ENCODE results near the gene PGBD5. TPM values are rescaled to one million over a fixed set of nuclear protein-coding genes. Genes with fewer than 3 reads are reported as not detected.

PGBD5 gene
- polyA plus RNA-seq, 1 of the 3 experiments (the other 2 are of a cell fraction), result 0.15 TPM

DNA sequence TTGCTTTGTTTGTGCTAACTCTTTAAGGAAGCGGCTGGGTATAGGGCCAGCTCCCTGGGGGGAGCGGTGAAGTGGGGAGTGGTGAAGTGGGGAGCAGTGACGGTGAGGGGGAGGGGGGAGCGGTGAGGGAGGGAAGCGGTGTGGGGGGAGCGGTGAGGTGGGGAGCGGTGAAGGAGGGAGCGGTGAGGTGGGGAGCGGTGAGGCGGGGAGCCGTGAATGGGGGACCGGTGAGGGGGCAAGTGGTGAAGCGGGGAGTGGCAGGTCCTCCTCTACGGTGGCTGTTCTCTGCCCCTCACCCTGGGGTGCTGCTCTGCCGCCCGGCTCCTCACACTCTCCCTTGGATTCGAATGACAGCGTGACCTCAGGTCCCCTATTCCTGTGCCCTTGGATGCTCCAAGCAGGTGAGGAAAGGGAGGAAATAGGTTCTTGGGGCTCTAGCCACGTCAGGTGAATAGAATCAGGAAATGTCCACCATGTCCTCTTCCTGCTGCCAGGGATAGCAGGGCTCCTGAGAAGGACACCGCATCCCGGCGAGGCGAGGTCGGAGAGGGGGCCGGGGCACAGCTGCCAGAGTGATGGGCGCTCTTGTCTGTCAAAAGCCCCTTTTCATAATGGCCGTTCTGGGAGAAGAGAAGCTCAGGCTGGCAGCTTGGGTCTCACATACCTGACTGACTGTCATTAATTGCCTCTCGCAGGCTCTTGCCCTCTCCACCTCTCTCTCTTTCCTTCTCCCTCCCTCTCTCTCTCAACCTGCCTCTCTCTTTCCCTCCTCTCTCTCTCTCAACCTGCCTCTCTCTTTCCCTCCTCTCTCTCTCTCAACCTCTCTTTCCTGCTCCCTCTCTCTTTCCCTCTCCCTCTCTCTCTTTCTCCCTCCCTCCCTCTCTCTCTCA lies 134.2 kb downstream of the PGBD5 start:
- no peak overlapping the region for H3K4me2 ChIP-seq
- 86% methylated on average over 28 of the region's 28 CpGs for whole genome bisulfite sequencing (ENCODE audit: low lambda C conversion rate)
- no peaks in the 10 kb centered on the region for H4K20me1 ChIP-seq (ENCODE audit: insufficient read depth)
- ChIA-PET POLR2A (no interaction called here), CTCF (interaction anchor here (1.2 kb wide), 1 partner anchor 16 kb away, joined by 3 read pairs; no protein-coding TSS in a partner anchor)
- no peaks in the 10 kb centered on the region for H3K79me2 ChIP-seq (ENCODE audit: insufficient read depth)
- no peaks in the 10 kb centered on the region for H3K27me3 ChIP-seq (ENCODE audit: insufficient read depth)
- H2AFZ ChIP-seq (ENCODE audit: low read depth), result no peak overlapping the region
- H3F3A ChIP-seq (replicated peaks; ENCODE audit: insufficient read depth), result no peaks in the 10 kb centered on the region
- no peaks in the 10 kb centered on the region for H3K36me3 ChIP-seq (replicated peaks in 1 of 2; ENCODE audit: control insufficient read depth in 1 of 2, insufficient read depth in 2 of 2, low read length in 1 of 2)
- no peak overlapping the region for H3K9ac ChIP-seq
- no peaks in the 10 kb centered on the region for H3K9me2 ChIP-seq
- TF ChIP-seq ELF1 (IDR thresholded peaks at IDR 0.05) (no peak), RCOR1 (IDR thresholded peaks at IDR 0.05; ENCODE audit: low read length) (no peak), MXI1 (IDR thresholded peaks at IDR 0.05; ENCODE audit: low read depth, low read length) (no peak), RFX5 (IDR thresholded peaks at IDR 0.05; ENCODE audit: low read length) (no peak), TCF12 (IDR thresholded peaks at IDR 0.05) (no peak), YY1 (IDR thresholded peaks at IDR 0.05; ENCODE audit: low read depth) (no peak), MEF2A (IDR thresholded peaks at IDR 0.05; ENCODE audit: borderline replicate concordance, low read depth) (no peak), JUND (IDR thresholded peaks at IDR 0.05) (no peak), POLR2AphosphoS5 (IDR thresholded peaks at IDR 0.05; ENCODE audit: low read depth, low read length) (no peak), GATA2 (CRISPR knock-in tag; IDR thresholded peaks at IDR 0.05) (no peak)
- TF ChIP-seq, protein P1, sequence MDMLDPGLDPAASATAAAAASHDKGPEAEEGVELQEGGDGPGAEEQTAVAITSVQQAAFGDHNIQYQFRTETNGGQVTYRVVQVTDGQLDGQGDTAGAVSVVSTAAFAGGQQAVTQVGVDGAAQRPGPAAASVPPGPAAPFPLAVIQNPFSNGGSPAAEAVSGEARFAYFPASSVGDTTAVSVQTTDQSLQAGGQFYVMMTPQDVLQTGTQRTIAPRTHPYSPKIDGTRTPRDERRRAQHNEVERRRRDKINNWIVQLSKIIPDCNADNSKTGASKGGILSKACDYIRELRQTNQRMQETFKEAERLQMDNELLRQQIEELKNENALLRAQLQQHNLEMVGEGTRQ (IDR thresholded peaks at IDR 0.05; ENCODE audit: borderline replicate concordance, low read depth, low read length), result no peak
- TF ChIP-seq, protein P2, sequence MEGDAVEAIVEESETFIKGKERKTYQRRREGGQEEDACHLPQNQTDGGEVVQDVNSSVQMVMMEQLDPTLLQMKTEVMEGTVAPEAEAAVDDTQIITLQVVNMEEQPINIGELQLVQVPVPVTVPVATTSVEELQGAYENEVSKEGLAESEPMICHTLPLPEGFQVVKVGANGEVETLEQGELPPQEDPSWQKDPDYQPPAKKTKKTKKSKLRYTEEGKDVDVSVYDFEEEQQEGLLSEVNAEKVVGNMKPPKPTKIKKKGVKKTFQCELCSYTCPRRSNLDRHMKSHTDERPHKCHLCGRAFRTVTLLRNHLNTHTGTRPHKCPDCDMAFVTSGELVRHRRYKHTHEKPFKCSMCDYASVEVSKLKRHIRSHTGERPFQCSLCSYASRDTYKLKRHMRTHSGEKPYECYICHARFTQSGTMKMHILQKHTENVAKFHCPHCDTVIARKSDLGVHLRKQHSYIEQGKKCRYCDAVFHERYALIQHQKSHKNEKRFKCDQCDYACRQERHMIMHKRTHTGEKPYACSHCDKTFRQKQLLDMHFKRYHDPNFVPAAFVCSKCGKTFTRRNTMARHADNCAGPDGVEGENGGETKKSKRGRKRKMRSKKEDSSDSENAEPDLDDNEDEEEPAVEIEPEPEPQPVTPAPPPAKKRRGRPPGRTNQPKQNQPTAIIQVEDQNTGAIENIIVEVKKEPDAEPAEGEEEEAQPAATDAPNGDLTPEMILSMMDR (IDR thresholded peaks at IDR 0.05), result no peak
- H3K4me1 ChIP-seq (ENCODE audit: control insufficient read depth in 1 of 2, insufficient read depth in 2 of 2, low read depth in 1 of 2, low read length in 1 of 2), result peaks cover 0 to 6% of the 10 kb centered on the region in 2 experiments; a peak in 1 of 4 replicates
- no peak overlapping the region for H3K4me3 ChIP-seq (ENCODE audit: low read depth in 2 of 2, low read length in 1 of 2)
- DNase-seq, result no peak
- no peak overlapping the region for H3K27ac ChIP-seq (ENCODE audit: low read depth in 2 of 2, low read length in 1 of 2)
- no peaks in the 10 kb centered on the region for H3K9me3 ChIP-seq

DNA sequence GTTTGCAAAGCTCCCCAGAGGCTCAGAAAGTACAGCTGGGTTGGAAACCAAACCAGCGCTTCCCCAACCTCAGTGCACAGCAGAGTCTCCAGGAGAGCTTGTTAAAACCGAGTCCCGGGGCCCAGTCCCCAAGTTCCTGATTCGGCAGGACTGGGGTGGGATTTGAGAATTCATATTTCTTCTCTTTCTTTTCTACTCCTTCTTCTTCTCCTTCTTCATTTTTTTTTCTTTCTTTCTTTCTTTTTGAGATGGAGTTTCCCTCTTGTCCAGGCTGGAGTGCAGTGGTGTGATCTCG lies 136.8 kb downstream of the PGBD5 start:
- Histone ChIP-seq H3K27me3 (ENCODE audit: insufficient read depth) (no peaks in the 10 kb centered on the region), H3K9ac (no peak overlapping the region), H3K79me2 (ENCODE audit: insufficient read depth) (no peaks in the 10 kb centered on the region), H3K4me2 (no peak overlapping the region), H3K4me3 (ENCODE audit: low read depth in 2 of 2, low read length in 1 of 2) (no peak overlapping the region), H3K9me2 (no peaks in the 10 kb centered on the region), H2AFZ (ENCODE audit: low read depth) (no peak overlapping the region), H3F3A (replicated peaks; ENCODE audit: insufficient read depth) (no peaks in the 10 kb centered on the region), H3K4me1 (ENCODE audit: control insufficient read depth in 1 of 2, insufficient read depth in 2 of 2, low read depth in 1 of 2, low read length in 1 of 2) (peaks cover 0 to 6% of the 10 kb centered on the region in 2 experiments; a peak in 1 of 4 replicates), H3K36me3 (replicated peaks in 1 of 2; ENCODE audit: control insufficient read depth in 1 of 2, insufficient read depth in 2 of 2, low read length in 1 of 2) (no peaks in the 10 kb centered on the region), H4K20me1 (ENCODE audit: insufficient read depth) (no peaks in the 10 kb centered on the region), H3K9me3 (no peaks in the 10 kb centered on the region), H3K27ac (ENCODE audit: low read depth in 2 of 2, low read length in 1 of 2) (no peak overlapping the region)
- CTCF ChIA-PET, result no interaction called here
- 78% methylated on average over 5 of the region's 5 CpGs for WGBS (ENCODE audit: low lambda C conversion rate)
- POLR2A ChIA-PET, result interaction anchor here (0.6 kb wide), 1 partner anchor 26 kb away, joined by 3 read pairs; no protein-coding TSS in a partner anchor
- no peak for DNase-seq
- no peak for TF ChIP-seq SMC3 (IDR thresholded peaks at IDR 0.05; ENCODE audit: low read depth, low read length)
- TF ChIP-seq FOXM1 (IDR thresholded peaks at IDR 0.05; ENCODE audit: low read depth), result no peak
- TF ChIP-seq POLR2AphosphoS5 (IDR thresholded peaks at IDR 0.05; ENCODE audit: low read depth, low read length), result no peak
- TF ChIP-seq TAF1 (IDR thresholded peaks at IDR 0.05; ENCODE audit: borderline replicate concordance, low read depth, low read length), result no peak
- no peak for TF ChIP-seq SIN3A (IDR thresholded peaks at IDR 0.05; ENCODE audit: borderline replicate concordance, low read depth, low read length)
- TF ChIP-seq NRF1 (IDR thresholded peaks at IDR 0.05; ENCODE audit: low read depth, low read length), result no peak
- no peak for TF ChIP-seq FOSL2 (IDR thresholded peaks at IDR 0.05; ENCODE audit: borderline replicate concordance, low read depth)
- no peak for TF ChIP-seq GATA2 (CRISPR knock-in tag; IDR thresholded peaks at IDR 0.05)

All from SK-N-SH (cell line).